Measurements from ENCODE around the gene SEL1L. TPM values are rescaled to one million over a fixed set of nuclear protein-coding genes. Genes with fewer than 3 reads are reported as not detected.
"Not testable (repeated sequence)": the region's sequence is repeated elsewhere in the genome, so short reads cannot be mapped to it uniquely, and the experiment has no call there.

SEL1L gene
- total RNA-seq, 3 donors from 2014 or later = 87.7 to 103 (median 89.9) TPM

DNA sequence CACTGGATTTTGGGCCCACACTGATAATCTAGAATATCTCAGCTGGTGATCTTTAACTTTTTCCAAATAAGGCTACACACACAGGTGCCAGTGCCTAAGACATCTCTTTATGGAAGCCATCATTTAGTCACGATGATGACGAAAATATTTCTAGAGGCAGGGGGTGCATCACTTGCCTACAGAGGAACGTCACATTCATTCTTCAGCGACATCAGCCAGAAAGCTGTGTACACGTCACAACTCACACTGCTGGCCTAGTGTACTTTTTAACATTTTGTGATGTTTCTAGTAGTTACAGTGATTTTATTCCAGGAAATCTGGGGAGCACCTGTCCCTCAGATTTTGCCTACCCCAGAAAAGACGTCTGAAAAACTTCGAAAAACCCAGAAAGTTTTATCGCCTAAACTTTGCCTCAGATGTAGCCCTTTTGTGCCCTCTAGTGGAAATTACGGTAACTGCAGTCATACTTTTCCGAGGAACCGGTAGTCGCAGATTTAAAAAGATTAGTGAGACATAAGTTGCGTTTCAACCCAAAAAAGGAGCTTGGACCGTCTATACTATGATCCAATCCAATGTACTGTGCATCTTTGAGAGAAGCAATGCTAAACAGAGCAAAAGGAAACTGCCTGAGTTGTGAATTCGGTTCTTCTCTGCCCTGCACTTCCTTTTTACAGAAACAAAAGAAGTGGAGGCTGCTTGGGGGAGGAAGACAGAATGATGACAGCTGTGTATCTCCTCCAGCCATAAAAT lies 69.2 kb downstream of the SEL1L start:
- Histone ChIP-seq H3K4me3 (no peak overlapping the region), H3K9me3 (no peaks in the 10 kb centered on the region), H3K36me3 (ENCODE audit: low read depth) (no peaks in the 10 kb centered on the region), H3K4me1 (ENCODE audit: low read depth) (no peaks in the 10 kb centered on the region)
- TF ChIP-seq, protein P1, sequence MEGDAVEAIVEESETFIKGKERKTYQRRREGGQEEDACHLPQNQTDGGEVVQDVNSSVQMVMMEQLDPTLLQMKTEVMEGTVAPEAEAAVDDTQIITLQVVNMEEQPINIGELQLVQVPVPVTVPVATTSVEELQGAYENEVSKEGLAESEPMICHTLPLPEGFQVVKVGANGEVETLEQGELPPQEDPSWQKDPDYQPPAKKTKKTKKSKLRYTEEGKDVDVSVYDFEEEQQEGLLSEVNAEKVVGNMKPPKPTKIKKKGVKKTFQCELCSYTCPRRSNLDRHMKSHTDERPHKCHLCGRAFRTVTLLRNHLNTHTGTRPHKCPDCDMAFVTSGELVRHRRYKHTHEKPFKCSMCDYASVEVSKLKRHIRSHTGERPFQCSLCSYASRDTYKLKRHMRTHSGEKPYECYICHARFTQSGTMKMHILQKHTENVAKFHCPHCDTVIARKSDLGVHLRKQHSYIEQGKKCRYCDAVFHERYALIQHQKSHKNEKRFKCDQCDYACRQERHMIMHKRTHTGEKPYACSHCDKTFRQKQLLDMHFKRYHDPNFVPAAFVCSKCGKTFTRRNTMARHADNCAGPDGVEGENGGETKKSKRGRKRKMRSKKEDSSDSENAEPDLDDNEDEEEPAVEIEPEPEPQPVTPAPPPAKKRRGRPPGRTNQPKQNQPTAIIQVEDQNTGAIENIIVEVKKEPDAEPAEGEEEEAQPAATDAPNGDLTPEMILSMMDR (IDR thresholded peaks at IDR 0.05) = peak; percentile 78
- DNase-seq (peak in 1 of 3 donors; percentile 84), ATAC-seq (peak; percentile 72)
- intact Hi-C loops (cut with DNase I, micrococcal nuclease) = no loop called here

GRCh38 chr14:81462356-81462755 lies 71.3 kb downstream of the SEL1L start:
- intact Hi-C loops (cut with DNase I, micrococcal nuclease); ATAC-seq; H3K4me1 ChIP-seq (ENCODE audit: low read depth): not testable (repeated sequence)

GRCh38 chr14:81459912-81460311 lies 73.7 kb downstream of the SEL1L start:
- no peaks in the 10 kb centered on the region for H3K36me3 ChIP-seq (ENCODE audit: low read depth)
- ATAC-seq (no peak), DNase-seq (no peak)
- no peaks in the 10 kb centered on the region for H3K4me1 ChIP-seq (ENCODE audit: low read depth)
- no peaks in the 10 kb centered on the region for H3K9me3 ChIP-seq
- TF ChIP-seq, protein P1 (IDR thresholded peaks at IDR 0.05) = no peak
- no peak overlapping the region for H3K4me3 ChIP-seq
- intact Hi-C loops (cut with DNase I, micrococcal nuclease) = no loop called here

More at GRCh38 chr14:81462356-81462755, 71.3 kb downstream of the SEL1L start:
- not testable (repeated sequence) for DNase-seq; H3K36me3 ChIP-seq (ENCODE audit: low read depth); H3K4me3 ChIP-seq; H3K9me3 ChIP-seq

DNA sequence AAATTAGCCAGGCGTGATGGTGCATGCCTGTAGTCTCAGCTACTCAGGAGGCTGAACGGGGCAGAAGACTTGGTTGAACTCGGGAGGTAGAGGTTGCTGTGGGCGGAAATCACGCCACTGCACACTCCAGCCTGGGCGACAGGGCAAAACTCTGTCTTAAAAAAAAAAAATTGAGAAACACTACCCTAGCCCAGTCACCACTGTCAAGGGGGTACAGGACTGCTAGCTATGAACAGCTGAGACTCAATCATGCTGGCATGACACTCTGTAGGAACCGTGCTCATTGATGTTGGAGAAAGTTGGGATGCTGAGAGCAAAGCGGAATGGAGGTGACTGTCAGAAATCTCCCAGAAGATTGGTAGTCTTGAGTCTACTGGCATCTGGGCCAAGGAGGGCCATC lies 75.3 kb downstream of the SEL1L start:
- ATAC-seq (no peak), DNase-seq (no peak)
- Histone ChIP-seq H3K4me1 (ENCODE audit: low read depth) (no peaks in the 10 kb centered on the region), H3K36me3 (ENCODE audit: low read depth) (no peaks in the 10 kb centered on the region), H3K4me3 (no peak overlapping the region), H3K9me3 (no peaks in the 10 kb centered on the region)
- intact Hi-C loops (cut with DNase I, micrococcal nuclease) = no loop called here
- TF ChIP-seq, protein P1 (IDR thresholded peaks at IDR 0.05) = no peak

DNA sequence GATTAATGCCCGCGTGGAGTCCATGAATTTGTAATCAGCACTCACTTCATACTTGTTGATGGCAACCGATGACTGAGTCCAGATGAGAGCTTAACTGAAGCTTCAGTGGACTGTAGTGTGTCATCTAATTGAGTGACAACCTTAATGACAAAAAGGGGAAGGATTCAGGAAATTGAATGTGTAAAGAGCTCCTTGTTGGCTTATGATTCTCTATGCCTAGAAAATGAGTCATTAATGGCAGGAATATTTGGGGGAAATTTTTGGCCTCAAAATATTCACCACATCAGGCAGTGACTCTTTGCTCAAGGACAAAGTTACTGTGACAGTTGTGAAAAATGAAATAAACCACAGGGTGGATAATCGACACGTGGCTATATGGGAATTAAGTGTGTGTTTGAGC lies 78.3 kb downstream of the SEL1L start:
- Histone ChIP-seq H3K4me3 (no peak overlapping the region), H3K9me3 (no peaks in the 10 kb centered on the region), H3K4me1 (ENCODE audit: low read depth) (no peaks in the 10 kb centered on the region), H3K36me3 (ENCODE audit: low read depth) (no peaks in the 10 kb centered on the region)
- DNase-seq (no peak), ATAC-seq (no peak)
- TF ChIP-seq, protein P1 (IDR thresholded peaks at IDR 0.05) = no peak
- intact Hi-C loops (cut with DNase I, micrococcal nuclease) = no loop called here

GRCh38 chr14:81454572-81455218 lies 79.0 kb downstream of the SEL1L start:
- Histone ChIP-seq H3K36me3 (ENCODE audit: low read depth) (no peaks in the 10 kb centered on the region), H3K4me3 (no peak overlapping the region), H3K4me1 (ENCODE audit: low read depth) (no peaks in the 10 kb centered on the region), H3K9me3 (no peaks in the 10 kb centered on the region)
- DNase-seq (peak in 1 of 3 donors; percentile 69), ATAC-seq (peak; percentile 55)
- intact Hi-C loops (cut with DNase I, micrococcal nuclease) = loop anchor here in 1 of 2 donors (5.0 kb wide), 1 partner anchor 187 kb away; no protein-coding TSS in a partner anchor
- TF ChIP-seq, protein P1 (IDR thresholded peaks at IDR 0.05) = no peak
